ENCODE data around the gene SLC2A1. TPM values are rescaled to one million over a fixed set of nuclear protein-coding genes. Genes with fewer than 3 reads are reported as not detected.

The SLC2A1 gene
- total and polyA plus RNA-seq, 2 of the 13 experiments (the other 11 are each of a cell fraction or from before 2014, with no cell fraction given) = 125 to 423 TPM

DNA sequence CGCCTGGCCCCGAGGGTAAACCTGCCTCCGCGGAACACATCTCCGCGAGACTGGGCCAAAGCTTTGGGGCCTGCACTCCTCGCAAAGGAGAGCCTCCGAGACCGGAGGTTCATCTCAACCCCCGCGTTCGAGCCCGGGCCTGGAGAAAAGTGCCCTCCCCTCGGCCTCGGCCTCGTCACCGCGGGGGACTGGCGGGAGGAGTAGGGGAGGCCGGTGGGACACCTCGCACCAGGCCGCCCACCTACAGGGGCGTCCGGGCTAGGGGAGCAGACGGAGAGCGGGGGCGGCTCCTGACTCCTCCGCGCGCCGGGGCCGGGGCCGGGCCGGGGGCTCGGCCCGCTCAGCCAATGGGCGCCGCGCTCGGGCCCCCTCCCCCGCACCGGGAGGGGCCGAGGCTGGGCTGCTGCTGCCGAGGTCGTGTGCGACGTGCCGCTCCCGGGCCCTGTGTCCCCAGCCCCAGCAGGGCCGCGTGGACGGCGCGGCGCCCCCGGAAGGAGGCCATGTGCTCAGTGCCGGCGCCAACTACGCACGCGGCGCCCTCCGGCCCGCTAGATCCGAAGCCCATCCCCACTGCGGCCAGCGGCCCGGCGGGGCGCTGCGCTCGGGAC is 684 bp downstream of the SLC2A1 start (continued):
- TF ChIP-seq, protein P1, sequence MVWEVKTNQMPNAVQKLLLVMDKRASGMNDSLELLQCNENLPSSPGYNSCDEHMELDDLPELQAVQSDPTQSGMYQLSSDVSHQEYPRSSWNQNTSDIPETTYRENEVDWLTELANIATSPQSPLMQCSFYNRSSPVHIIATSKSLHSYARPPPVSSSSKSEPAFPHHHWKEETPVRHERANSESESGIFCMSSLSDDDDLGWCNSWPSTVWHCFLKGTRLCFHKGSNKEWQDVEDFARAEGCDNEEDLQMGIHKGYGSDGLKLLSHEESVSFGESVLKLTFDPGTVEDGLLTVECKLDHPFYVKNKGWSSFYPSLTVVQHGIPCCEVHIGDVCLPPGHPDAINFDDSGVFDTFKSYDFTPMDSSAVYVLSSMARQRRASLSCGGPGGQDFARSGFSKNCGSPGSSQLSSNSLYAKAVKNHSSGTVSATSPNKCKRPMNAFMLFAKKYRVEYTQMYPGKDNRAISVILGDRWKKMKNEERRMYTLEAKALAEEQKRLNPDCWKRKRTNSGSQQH (CRISPR knock-in tag; IDR thresholded peaks at IDR 0.05; ENCODE audit: low read depth) = no peak
- TF ChIP-seq SP2 (CRISPR knock-in tag; IDR thresholded peaks at IDR 0.05) (no peak), ZNF678 (CRISPR knock-in tag; IDR thresholded peaks at IDR 0.05) (0 out of 2 replicates have a peak, but pooled peaks have one; percentile 12), SATB2 (CRISPR knock-in tag; IDR thresholded peaks at IDR 0.05) (no peak), ZNF709 (CRISPR knock-in tag; IDR thresholded peaks at IDR 0.05) (peak; percentile 29; the same call in 1 of the 2 replicates), ZNF839 (CRISPR knock-in tag; IDR thresholded peaks at IDR 0.05; ENCODE audit: borderline replicate concordance) (no peak), JUNB (CRISPR knock-in tag; IDR thresholded peaks at IDR 0.05; ENCODE audit: borderline replicate concordance) (no peak), TSC22D2 (CRISPR knock-in tag; IDR thresholded peaks at IDR 0.05; ENCODE audit: borderline replicate concordance) (no peak), FOXA1 (IDR thresholded peaks at IDR 0.05) (no peak), FOXA1 (CRISPR knock-in tag; IDR thresholded peaks at IDR 0.05) (no peak), ZBTB8A (CRISPR knock-in tag; IDR thresholded peaks at IDR 0.05; ENCODE audit: borderline replicate concordance, low read depth) (no peak), ZNF274 (CRISPR knock-in tag; IDR thresholded peaks at IDR 0.05) (no peak; the same call in 1 of the 2 replicates), SMAD9 (CRISPR knock-in tag; IDR thresholded peaks at IDR 0.05) (no peak), CENPT (CRISPR knock-in tag; IDR thresholded peaks at IDR 0.05; ENCODE audit: low read depth) (no peak), ZNF567 (CRISPR knock-in tag; IDR thresholded peaks at IDR 0.05; ENCODE audit: borderline replicate concordance) (0 out of 2 replicates have a peak, but pooled peaks have one; percentile 49)
- TF ChIP-seq, protein P2, sequence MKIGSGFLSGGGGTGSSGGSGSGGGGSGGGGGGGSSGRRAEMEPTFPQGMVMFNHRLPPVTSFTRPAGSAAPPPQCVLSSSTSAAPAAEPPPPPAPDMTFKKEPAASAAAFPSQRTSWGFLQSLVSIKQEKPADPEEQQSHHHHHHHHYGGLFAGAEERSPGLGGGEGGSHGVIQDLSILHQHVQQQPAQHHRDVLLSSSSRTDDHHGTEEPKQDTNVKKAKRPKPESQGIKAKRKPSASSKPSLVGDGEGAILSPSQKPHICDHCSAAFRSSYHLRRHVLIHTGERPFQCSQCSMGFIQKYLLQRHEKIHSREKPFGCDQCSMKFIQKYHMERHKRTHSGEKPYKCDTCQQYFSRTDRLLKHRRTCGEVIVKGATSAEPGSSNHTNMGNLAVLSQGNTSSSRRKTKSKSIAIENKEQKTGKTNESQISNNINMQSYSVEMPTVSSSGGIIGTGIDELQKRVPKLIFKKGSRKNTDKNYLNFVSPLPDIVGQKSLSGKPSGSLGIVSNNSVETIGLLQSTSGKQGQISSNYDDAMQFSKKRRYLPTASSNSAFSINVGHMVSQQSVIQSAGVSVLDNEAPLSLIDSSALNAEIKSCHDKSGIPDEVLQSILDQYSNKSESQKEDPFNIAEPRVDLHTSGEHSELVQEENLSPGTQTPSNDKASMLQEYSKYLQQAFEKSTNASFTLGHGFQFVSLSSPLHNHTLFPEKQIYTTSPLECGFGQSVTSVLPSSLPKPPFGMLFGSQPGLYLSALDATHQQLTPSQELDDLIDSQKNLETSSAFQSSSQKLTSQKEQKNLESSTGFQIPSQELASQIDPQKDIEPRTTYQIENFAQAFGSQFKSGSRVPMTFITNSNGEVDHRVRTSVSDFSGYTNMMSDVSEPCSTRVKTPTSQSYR (CRISPR knock-in tag; IDR thresholded peaks at IDR 0.05; ENCODE audit: borderline replicate concordance) = 0 out of 2 replicates have a peak, but pooled peaks have one; percentile 38
- TF ChIP-seq, protein P3, sequence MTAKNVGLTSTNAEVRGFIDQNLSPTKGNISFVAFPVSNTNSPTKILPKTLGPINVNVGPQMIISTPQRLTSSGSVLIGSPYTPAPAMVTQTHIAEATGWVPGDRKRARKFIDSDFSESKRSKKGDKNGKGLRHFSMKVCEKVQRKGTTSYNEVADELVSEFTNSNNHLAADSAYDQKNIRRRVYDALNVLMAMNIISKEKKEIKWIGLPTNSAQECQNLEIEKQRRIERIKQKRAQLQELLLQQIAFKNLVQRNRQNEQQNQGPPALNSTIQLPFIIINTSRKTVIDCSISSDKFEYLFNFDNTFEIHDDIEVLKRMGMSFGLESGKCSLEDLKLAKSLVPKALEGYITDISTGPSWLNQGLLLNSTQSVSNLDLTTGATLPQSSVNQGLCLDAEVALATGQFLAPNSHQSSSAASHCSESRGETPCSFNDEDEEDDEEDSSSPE (CRISPR knock-in tag; IDR thresholded peaks at IDR 0.05) = 0 out of 2 replicates have a peak, but pooled peaks have one; percentile 45
- TF ChIP-seq, protein P4, sequence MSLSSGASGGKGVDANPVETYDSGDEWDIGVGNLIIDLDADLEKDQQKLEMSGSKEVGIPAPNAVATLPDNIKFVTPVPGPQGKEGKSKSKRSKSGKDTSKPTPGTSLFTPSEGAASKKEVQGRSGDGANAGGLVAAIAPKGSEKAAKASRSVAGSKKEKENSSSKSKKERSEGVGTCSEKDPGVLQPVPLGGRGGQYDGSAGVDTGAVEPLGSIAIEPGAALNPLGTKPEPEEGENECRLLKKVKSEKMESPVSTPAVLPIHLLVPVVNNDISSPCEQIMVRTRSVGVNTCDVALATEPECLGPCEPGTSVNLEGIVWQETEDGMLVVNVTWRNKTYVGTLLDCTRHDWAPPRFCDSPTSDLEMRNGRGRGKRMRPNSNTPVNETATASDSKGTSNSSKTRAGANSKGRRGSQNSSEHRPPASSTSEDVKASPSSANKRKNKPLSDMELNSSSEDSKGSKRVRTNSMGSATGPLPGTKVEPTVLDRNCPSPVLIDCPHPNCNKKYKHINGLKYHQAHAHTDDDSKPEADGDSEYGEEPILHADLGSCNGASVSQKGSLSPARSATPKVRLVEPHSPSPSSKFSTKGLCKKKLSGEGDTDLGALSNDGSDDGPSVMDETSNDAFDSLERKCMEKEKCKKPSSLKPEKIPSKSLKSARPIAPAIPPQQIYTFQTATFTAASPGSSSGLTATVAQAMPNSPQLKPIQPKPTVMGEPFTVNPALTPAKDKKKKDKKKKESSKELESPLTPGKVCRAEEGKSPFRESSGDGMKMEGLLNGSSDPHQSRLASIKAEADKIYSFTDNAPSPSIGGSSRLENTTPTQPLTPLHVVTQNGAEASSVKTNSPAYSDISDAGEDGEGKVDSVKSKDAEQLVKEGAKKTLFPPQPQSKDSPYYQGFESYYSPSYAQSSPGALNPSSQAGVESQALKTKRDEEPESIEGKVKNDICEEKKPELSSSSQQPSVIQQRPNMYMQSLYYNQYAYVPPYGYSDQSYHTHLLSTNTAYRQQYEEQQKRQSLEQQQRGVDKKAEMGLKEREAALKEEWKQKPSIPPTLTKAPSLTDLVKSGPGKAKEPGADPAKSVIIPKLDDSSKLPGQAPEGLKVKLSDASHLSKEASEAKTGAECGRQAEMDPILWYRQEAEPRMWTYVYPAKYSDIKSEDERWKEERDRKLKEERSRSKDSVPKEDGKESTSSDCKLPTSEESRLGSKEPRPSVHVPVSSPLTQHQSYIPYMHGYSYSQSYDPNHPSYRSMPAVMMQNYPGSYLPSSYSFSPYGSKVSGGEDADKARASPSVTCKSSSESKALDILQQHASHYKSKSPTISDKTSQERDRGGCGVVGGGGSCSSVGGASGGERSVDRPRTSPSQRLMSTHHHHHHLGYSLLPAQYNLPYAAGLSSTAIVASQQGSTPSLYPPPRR (CRISPR knock-in tag; IDR thresholded peaks at IDR 0.05; ENCODE audit: borderline replicate concordance) = no peak
